Measurements from ENCODE around the gene SBF2. TPM values are rescaled to one million over a fixed set of nuclear protein-coding genes. Genes with fewer than 3 reads are reported as not detected.

The SBF2 gene
- total and polyA plus RNA-seq, 2 of the 13 experiments (the other 11 are each of a cell fraction or from before 2014, with no cell fraction given) = 24.0 to 45.8 TPM

DNA sequence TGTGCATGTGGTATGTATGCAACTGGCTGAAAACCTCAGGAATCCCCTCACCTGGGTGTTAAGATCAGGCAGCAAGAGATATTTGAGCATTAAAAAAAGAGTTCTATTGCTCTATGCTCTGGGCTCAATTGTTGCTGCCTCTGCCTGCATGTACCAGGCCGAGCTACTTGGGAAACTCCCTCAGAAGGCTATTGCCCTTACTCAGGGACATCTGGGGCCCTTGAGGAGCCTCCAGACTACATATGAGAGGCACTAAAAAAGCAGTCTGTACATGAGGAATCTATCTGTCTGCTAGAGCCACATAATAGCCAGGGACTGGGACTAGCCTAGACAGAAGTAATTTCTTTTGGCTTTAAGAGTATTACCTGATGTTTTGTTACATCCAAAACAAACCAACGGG, 510.0 kb downstream of the SBF2 start (continued):
- TF ChIP-seq, protein P1, sequence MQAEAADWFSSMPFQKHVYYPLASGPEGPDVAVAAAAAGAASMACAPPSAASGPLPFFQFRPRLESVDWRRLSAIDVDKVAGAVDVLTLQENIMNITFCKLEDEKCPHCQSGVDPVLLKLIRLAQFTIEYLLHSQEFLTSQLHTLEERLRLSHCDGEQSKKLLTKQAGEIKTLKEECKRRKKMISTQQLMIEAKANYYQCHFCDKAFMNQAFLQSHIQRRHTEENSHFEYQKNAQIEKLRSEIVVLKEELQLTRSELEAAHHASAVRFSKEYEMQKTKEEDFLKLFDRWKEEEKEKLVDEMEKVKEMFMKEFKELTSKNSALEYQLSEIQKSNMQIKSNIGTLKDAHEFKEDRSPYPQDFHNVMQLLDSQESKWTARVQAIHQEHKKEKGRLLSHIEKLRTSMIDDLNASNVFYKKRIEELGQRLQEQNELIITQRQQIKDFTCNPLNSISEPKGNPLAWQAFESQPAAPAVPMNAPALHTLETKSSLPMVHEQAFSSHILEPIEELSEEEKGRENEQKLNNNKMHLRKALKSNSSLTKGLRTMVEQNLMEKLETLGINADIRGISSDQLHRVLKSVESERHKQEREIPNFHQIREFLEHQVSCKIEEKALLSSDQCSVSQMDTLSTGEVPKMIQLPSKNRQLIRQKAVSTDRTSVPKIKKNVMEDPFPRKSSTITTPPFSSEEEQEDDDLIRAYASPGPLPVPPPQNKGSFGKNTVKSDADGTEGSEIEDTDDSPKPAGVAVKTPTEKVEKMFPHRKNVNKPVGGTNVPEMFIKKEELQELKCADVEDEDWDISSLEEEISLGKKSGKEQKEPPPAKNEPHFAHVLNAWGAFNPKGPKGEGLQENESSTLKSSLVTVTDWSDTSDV (CRISPR knock-in tag; IDR thresholded peaks at IDR 0.05) = no peak
- TF ChIP-seq ZBTB21 (CRISPR knock-in tag; IDR thresholded peaks at IDR 0.05) (no peak), ZNF841 (CRISPR knock-in tag; IDR thresholded peaks at IDR 0.05; ENCODE audit: borderline replicate concordance) (no peak), EP300 (IDR thresholded peaks at IDR 0.05; ENCODE audit: low read depth in 2 of 2, low read length in 2 of 2) (no peak), EP300 (CRISPR knock-in tag; IDR thresholded peaks at IDR 0.05; ENCODE audit: borderline replicate concordance) (no peak), NPAS2 (CRISPR knock-in tag; IDR thresholded peaks at IDR 0.05; ENCODE audit: borderline replicate concordance) (no peak)

DNA sequence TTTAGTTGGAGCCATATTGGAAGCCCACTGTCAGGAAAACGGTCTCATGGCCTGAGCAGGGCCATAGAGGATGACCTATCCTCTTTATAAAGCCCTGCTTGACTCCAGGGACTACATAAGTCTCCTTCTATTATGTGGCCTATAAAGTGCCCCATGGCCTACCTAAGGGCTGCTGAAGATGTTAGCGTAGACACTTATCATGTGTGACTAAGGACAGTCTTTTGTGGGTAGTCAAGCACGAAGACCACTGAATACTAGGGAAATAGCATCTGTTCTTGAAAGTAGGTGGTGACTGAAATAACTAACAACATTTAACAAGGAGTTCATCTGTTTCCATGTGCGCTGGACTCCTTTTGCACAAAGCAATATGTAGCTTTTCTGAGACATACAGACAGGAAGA, 513.1 kb downstream of the SBF2 start:
- Histone ChIP-seq H3K79me2 (ENCODE audit: insufficient read depth, low read length) (no peaks in the 10 kb centered on the region), H3K4me2 (ENCODE audit: low read depth, low read length) (no peak overlapping the region), H3K9ac (ENCODE audit: insufficient read depth, low read depth, low read length) (no peak overlapping the region), H3K9me3 (ENCODE audit: low read length) (no peaks in the 10 kb centered on the region), H3K4me1 (ENCODE audit: insufficient read depth, low read length) (no peaks in the 10 kb centered on the region), H4K20me1 (ENCODE audit: insufficient read depth, low read length) (no peaks in the 10 kb centered on the region), H3K4me3 (replicated peaks in 1 of 3; ENCODE audit: insufficient read depth in 1 of 3, low read depth in 2 of 3, low read length in 3 of 3) (no peak overlapping the region), H2AFZ (ENCODE audit: low read length) (no peak overlapping the region), H3K27ac (ENCODE audit: extremely low read length, insufficient read depth, low read length) (no peak overlapping the region), H3K36me3 (replicated peaks in 1 of 2; ENCODE audit: control insufficient read depth in 1 of 2, insufficient read depth in 2 of 2, low read length in 2 of 2) (peaks cover 11 to 45% of the 10 kb centered on the region in 2 experiments; a peak in 4 of 5 replicates), H3K27me3 (ENCODE audit: control insufficient read depth in 1 of 2, insufficient read depth in 2 of 2, low read length in 2 of 2) (no peaks in the 10 kb centered on the region; a peak in 1 of 5 replicates)
- BruUV-seq (replicated peaks) = no TSS peak
- ChIA-PET POLR2A (no interaction called here), CTCF (ENCODE audit: low intra/inter-chr PET ratio, low total read pairs) (no interaction called here)
- DNase-seq (ENCODE audit: low spot score) (no peak), ATAC-seq (no peak), FAIRE-seq (no peak)
- 96% methylated on average over 3 of the region's 4 CpGs for WGBS (ENCODE audit: low lambda C conversion rate)
- in situ Hi-C loops (cut with HindIII; ENCODE audit: extremely low pct_ligation_motif_present, low pct_unique_long_range_greater_than_20kb) = no loop called here
- intact Hi-C loops (cut with micrococcal nuclease; ENCODE audit: unreplicated experiment) = no loop called here
- TF ChIP-seq FLYWCH1 (CRISPR knock-in tag; IDR thresholded peaks at IDR 0.05) (no peak), ZMAT3 (CRISPR knock-in tag; conservative IDR thresholded peaks at IDR 0.05) (no peak), ZNF205 (CRISPR knock-in tag; IDR thresholded peaks at IDR 0.05) (no peak), ZSCAN20 (CRISPR knock-in tag; IDR thresholded peaks at IDR 0.05; ENCODE audit: borderline replicate concordance) (no peak), SP4 (CRISPR knock-in tag; IDR thresholded peaks at IDR 0.05) (no peak), MIXL1 (CRISPR knock-in tag; IDR thresholded peaks at IDR 0.05) (no peak), CBX5 (CRISPR knock-in tag; IDR thresholded peaks at IDR 0.05; ENCODE audit: borderline replicate concordance) (no peak)
- TF ChIP-seq, protein P2, sequence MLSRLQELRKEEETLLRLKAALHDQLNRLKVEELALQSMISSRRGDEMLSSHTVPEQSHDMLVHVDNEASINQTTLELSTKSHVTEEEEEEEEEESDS (CRISPR knock-in tag; IDR thresholded peaks at IDR 0.05; ENCODE audit: borderline replicate concordance) = no peak
- TF ChIP-seq, protein P3, sequence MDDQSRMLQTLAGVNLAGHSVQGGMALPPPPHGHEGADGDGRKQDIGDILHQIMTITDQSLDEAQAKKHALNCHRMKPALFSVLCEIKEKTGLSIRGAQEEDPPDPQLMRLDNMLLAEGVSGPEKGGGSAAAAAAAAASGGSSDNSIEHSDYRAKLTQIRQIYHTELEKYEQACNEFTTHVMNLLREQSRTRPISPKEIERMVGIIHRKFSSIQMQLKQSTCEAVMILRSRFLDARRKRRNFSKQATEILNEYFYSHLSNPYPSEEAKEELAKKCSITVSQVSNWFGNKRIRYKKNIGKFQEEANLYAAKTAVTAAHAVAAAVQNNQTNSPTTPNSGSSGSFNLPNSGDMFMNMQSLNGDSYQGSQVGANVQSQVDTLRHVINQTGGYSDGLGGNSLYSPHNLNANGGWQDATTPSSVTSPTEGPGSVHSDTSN (CRISPR knock-in tag; IDR thresholded peaks at IDR 0.05; ENCODE audit: borderline replicate concordance) = no peak
- TF ChIP-seq, protein P4, sequence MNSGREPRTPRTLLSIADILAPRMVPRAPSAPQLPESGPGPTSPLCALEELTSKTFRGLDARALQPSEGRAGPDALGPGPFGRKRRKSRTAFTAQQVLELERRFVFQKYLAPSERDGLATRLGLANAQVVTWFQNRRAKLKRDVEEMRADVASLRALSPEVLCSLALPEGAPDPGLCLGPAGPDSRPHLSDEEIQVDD (CRISPR knock-in tag; IDR thresholded peaks at IDR 0.05; ENCODE audit: borderline replicate concordance) = no peak
- TF ChIP-seq, protein P5, sequence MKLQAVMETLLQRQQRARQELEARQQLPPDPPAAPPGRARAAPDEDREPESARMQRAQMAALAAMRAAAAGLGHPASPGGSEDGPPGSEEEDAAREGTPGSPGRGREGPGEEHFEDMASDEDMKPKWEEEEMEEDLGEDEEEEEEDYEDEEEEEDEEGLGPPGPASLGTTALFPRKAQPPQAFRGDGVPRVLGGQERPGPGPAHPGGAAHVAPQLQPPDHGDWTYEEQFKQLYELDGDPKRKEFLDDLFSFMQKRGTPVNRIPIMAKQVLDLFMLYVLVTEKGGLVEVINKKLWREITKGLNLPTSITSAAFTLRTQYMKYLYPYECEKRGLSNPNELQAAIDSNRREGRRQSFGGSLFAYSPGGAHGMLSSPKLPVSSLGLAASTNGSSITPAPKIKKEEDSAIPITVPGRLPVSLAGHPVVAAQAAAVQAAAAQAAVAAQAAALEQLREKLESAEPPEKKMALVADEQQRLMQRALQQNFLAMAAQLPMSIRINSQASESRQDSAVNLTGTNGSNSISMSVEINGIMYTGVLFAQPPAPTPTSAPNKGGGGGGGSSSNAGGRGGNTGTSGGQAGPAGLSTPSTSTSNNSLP (IDR thresholded peaks at IDR 0.05; ENCODE audit: low read depth, low read length) = no peak
- TF ChIP-seq, protein P6, sequence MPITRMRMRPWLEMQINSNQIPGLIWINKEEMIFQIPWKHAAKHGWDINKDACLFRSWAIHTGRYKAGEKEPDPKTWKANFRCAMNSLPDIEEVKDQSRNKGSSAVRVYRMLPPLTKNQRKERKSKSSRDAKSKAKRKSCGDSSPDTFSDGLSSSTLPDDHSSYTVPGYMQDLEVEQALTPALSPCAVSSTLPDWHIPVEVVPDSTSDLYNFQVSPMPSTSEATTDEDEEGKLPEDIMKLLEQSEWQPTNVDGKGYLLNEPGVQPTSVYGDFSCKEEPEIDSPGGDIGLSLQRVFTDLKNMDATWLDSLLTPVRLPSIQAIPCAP (CRISPR knock-in tag; IDR thresholded peaks at IDR 0.05; ENCODE audit: low read depth) = no peak
